K562 (cell line): ENCODE measurements around the gene NMNAT2. TPM values are rescaled to one million over a fixed set of nuclear protein-coding genes. Genes with fewer than 3 reads are reported as not detected.

Source experiments
- ATAC-seq: fragments of 200-7000 bp; cut with Tn5 transposase; 3 replicates; pipeline ENCODE4 v1.9.1; 2020; ENCODE audit warnings: moderate library complexity
- BruUV-seq: library from RNA; stranded (reverse); fragments of 400-500 nt; replicated peaks from 2 replicates; lab custom pipeline; 2021; lab: Mats Ljungman, UMichigan
- CTCF ChIA-PET: fragments of 300-600 bp; formaldehyde crosslinking; extraction: SDS; loops from one replicate; lab custom pipeline; 2021; ENCODE audit warnings: low intra/inter-chr PET ratio; lab: Yijun Ruan, JAX
- POLR2A ChIA-PET: fragments of 300-600, 350-650 bp; sonication (Branson Sonifier 250); formaldehyde crosslinking; extraction: SDS; loops from one replicate; lab custom pipeline; 2021; ENCODE audit warnings: antibody characterized with exemption, inconsistent platforms; lab: Yijun Ruan, JAX
- DNase-seq, 4 experiments: peaks; one replicate each; pipeline versions ENCODE4 v3.0.0 to v3.0.0-alpha.2; 2011 to 2018; ENCODE audit warnings: low spot score in 3 of 4, mixed read lengths in 3 of 4; ENCODE audit errors: extremely low read depth in 1 of 4
- FAIRE-seq: peaks from 2 replicates; lab custom pipeline; 2011; peaks lifted over from hg19 to GRCh38; lab: Jason Lieb, UNC
- H2AFZ ChIP-seq: 2 replicates; pipeline ENCODE4 v1.6.0; 2011; ENCODE audit warnings: low read depth, low read length, control low read depth, inconsistent platforms
- H3K27ac ChIP-seq: fragments of 200-600 bp; 3 replicates; pipeline ENCODE4 v1.8.0; 2011; ENCODE audit warnings: low read depth, mild to moderate bottlenecking, control low read depth, inconsistent platforms, low read length, moderate library complexity, mixed read lengths; ENCODE audit errors: extremely low read depth
- H3K27me3 ChIP-seq, 2 experiments: fragments of 300-600 bp in 1 of 2; 2 replicates in 1 of 2; 3 replicates in 1 of 2; pipeline versions ENCODE4 v1.6.0 to v1.8.0; 2011; ENCODE audit warnings: inconsistent platforms in 2 of 2, low read length in 2 of 2, mild to moderate bottlenecking in 1 of 2, mixed read lengths in 1 of 2, moderate library complexity in 1 of 2; ENCODE audit not compliant: control insufficient read depth in 2 of 2, insufficient read depth in 2 of 2
- H3K36me3 ChIP-seq: fragments of 300-600 bp; 3 replicates; pipeline ENCODE4 v1.8.0; 2011; ENCODE audit warnings: mild to moderate bottlenecking, low read length, inconsistent platforms; ENCODE audit not compliant: control insufficient read depth, insufficient read depth
- H3K4me1 ChIP-seq, 2 experiments: fragments of 200-600 bp in 1 of 2; replicated peaks in 1 of 2; 2 replicates in 1 of 2; 3 replicates in 1 of 2; pipeline versions ENCODE4 v1.5.1 to v1.8.0; 2011; ENCODE audit warnings: inconsistent platforms in 2 of 2, low read length in 2 of 2, mild to moderate bottlenecking in 1 of 2, mixed read lengths in 1 of 2, moderate library complexity in 1 of 2; ENCODE audit not compliant: control insufficient read depth in 2 of 2, insufficient read depth in 2 of 2
- H3K4me2 ChIP-seq: 2 replicates; pipeline ENCODE4 v1.6.1; 2011; ENCODE audit warnings: low read length, control low read depth, inconsistent platforms, mixed read lengths; ENCODE audit not compliant: insufficient read depth
- H3K4me3 ChIP-seq: fragments of 200-600 bp; sonication (generic), shearing (Covaris generic); 2 replicates; pipeline ENCODE4 v1.5.1; 2016; ENCODE audit warnings: control low read depth, inconsistent platforms
- H3K79me2 ChIP-seq: fragments of 200-600 bp; 3 replicates; pipeline ENCODE4 v1.8.0; 2011; ENCODE audit warnings: low read length, inconsistent platforms; ENCODE audit not compliant: control insufficient read depth, insufficient read depth
- H3K9ac ChIP-seq, 2 experiments: 2 replicates each; pipeline versions ENCODE4 v1.6.0 to v1.6.1; 2011; ENCODE audit warnings: low read depth in 2 of 2, low read length in 2 of 2, control low read depth in 1 of 2, inconsistent platforms in 1 of 2, mild to moderate bottlenecking in 1 of 2, mixed read lengths in 1 of 2; ENCODE audit not compliant: insufficient read depth in 1 of 2
- H3K9me1 ChIP-seq: one replicate; pipeline ENCODE4 v1.6.0; 2011; ENCODE audit warnings: inconsistent platforms, mild to moderate bottlenecking, low read length, moderate library complexity; ENCODE audit not compliant: control insufficient read depth, insufficient read depth
- H3K9me3 ChIP-seq: replicated peaks from 2 replicates; pipeline ENCODE4 v1.5.1; 2011; ENCODE audit warnings: low read depth, low read length, inconsistent platforms; ENCODE audit not compliant: control insufficient read depth, insufficient read depth
- H4K20me1 ChIP-seq: replicated peaks from 2 replicates; pipeline ENCODE4 v1.6.1; 2011; ENCODE audit warnings: low read length, inconsistent platforms, mixed read lengths; ENCODE audit not compliant: control insufficient read depth, insufficient read depth
- CREB1 ChIP-seq, 2 experiments: sonication (generic) in 1 of 2; formaldehyde crosslinking in 1 of 2; IDR thresholded peaks; 2 replicates each; pipeline versions ENCODE4 v1.6.1 to v1.8.0; 2012 to 2022; ENCODE audit warnings: inconsistent platforms in 1 of 2, mild to moderate bottlenecking in 1 of 2, missing genetic modification reagents in 1 of 2, moderate library complexity in 1 of 2
- GATAD2B ChIP-seq: fragments of 450-650 bp; IDR thresholded peaks from 2 replicates; pipeline ENCODE4 v1.6.1; 2017; ENCODE audit warnings: mild to moderate bottlenecking, borderline replicate concordance
- HMG20B ChIP-seq: fragments of 250-450 bp; sonication (Bioruptor Pico); IDR thresholded peaks from 2 replicates; pipeline ENCODE4 v1.5.0; 2021; ENCODE audit warnings: mild to moderate bottlenecking
- MEF2A ChIP-seq: IDR thresholded peaks from 2 replicates; pipeline ENCODE4 v1.6.1; 2011; ENCODE audit warnings: low read depth, mild to moderate bottlenecking, low read length, moderate library complexity; ENCODE audit not compliant: control insufficient read depth
- SIN3B ChIP-seq: fragments of 450-650 bp; IDR thresholded peaks from 2 replicates; pipeline ENCODE4 v1.6.1; 2017; ENCODE audit warnings: low read depth, mild to moderate bottlenecking, moderate library complexity
- U2AF2 ChIP-seq: fragments of 200-400 bp; formaldehyde crosslinking; optimal IDR thresholded peaks from 2 replicates; pipeline ENCODE3; 2017; ENCODE audit warnings: low read depth, mild to moderate bottlenecking, low read length
- ZNF57 ChIP-seq: fragments of 450-650 bp; formaldehyde crosslinking; IDR thresholded peaks from 2 replicates; pipeline ENCODE4 v1.4.0; 2020; ENCODE audit warnings: mild to moderate bottlenecking, moderate library complexity
- ZNF79 ChIP-seq: fragments of 250-450 bp; sonication (Bioruptor Pico); IDR thresholded peaks from 2 replicates; pipeline ENCODE4 v1.4.0; 2020; ENCODE audit warnings: low read depth, mild to moderate bottlenecking, moderate library complexity
- WGBS: fragments of 100-300 bp; shearing (Covaris generic); methylation state at CpG from one replicate; pipeline ENCODE4 v1.1.6; 2016; ENCODE audit warnings: low coverage, mixed read lengths; ENCODE audit not compliant: insufficient coverage; ENCODE audit errors: missing lambda C conversion rate; 5-methylcytosine and 5-hydroxymethylcytosine counted together
- in situ Hi-C: fragments of 300-500 bp; cut with MboI; formaldehyde crosslinking; loops from 4 replicates; pipeline ENCODE4 v1.15.0; 2018; ENCODE audit warnings: inconsistent platforms, mixed read lengths
- intact Hi-C: fragments of 100-400 bp; cut with micrococcal nuclease; formaldehyde crosslinking; loops from 2 replicates; pipeline ENCODE4 v1.14.2; 2022
- polyA plus RNA-seq, 8 experiments: library from polyadenylated mRNA; depleted of rRNA in 4 of 8; stranded (reverse) in 5 of 8; unstranded in 3 of 8; fragments of >200 nt; fragmentation: Nextera tagmentation in 2 of 8; fragmentation: Illumina TruSeq in 1 of 8; extraction: Ambion mirVana in 2 of 8; extraction: Trizol in 1 of 8; gene quantifications; 2 replicates each; pipeline versions ENCODE4 v1.2.1 to v1.2.3, GENCODE V29; 2011 to 2014; ENCODE audit warnings: inconsistent platforms in 1 of 8, missing spikeins in 1 of 8
- total RNA-seq, 7 experiments: library from RNA; depleted of rRNA in 6 of 7; stranded (reverse); fragments of >200 nt in 6 of 7; fragmentation: Illumina TruSeq in 2 of 7; extraction: Trizol in 2 of 7; gene quantifications; 2 replicates each; pipeline versions ENCODE4 v1.2.1 to v1.2.3, GENCODE V29; 2011 to 2021; ENCODE audit warnings: low replicate concordance in 1 of 7
- TF ChIP-seq, protein P1 (sequence below): fragments of 250-450 bp; sonication (Bioruptor Pico); IDR thresholded peaks from 2 replicates; pipeline ENCODE4 v1.8.0; 2022; ENCODE audit warnings: moderate library complexity, mild to moderate bottlenecking, inconsistent platforms
- TF ChIP-seq, protein P2 (sequence below): sonication (generic); formaldehyde crosslinking; IDR thresholded peaks from 2 replicates; pipeline ENCODE4 v1.9.0; 2022; ENCODE audit warnings: mild to moderate bottlenecking, missing genetic modification reagents

NMNAT2 gene
- total and polyA plus RNA-seq, 9 of the 15 experiments (the other 6 are each of a cell fraction or from before 2014, with no cell fraction given) = not detected

DNA sequence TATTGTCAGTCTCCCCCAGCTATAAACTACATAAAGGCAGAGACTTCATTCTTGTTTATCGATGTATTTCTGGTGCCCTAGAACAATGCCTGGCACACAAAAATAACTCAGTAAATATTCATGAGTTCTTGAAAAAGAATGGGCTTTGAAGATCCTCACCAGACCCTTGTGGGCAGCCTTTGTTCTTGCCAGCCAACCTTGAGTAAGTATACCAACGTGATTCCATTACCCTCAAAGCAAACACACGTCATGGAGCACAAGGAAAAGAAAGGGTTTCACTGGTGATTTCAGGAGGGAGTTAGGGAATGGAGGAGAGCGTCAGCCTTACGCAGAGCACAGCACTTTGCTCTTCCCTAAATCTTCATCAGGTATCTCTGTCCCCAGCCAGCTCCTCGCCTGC is 29.4 kb downstream of the NMNAT2 start:
- no peak for ATAC-seq
- H3K4me3 ChIP-seq = no peak overlapping the region

More for the DNA sequence above, 29.4 kb downstream of the NMNAT2 start:
- H3K4me2 ChIP-seq = no peak overlapping the region
- no peaks in the 10 kb centered on the region for H4K20me1 ChIP-seq
- intact Hi-C loops (no loop called here), in situ Hi-C loops (no loop called here)
- FAIRE-seq = no peak
- H2AFZ ChIP-seq = no peak overlapping the region
- H3K9me1 ChIP-seq = no peaks in the 10 kb centered on the region
- H3K9me3 ChIP-seq = no peaks in the 10 kb centered on the region
- POLR2A ChIA-PET = interaction anchor here (0.6 kb wide), 1 partner anchor 497 kb away, joined by 3 read pairs; no protein-coding TSS in a partner anchor
- H3K79me2 ChIP-seq = no peaks in the 10 kb centered on the region
- TF ChIP-seq ZNF79 (CRISPR knock-in tag) (no peak), SIN3B (no peak), GATAD2B (no peak), U2AF2 (no peak), HMG20B (no peak), ZNF57 (CRISPR knock-in tag) (no peak), CREB1 (IDR thresholded peaks at IDR 0.05) (no peak), CREB1 (CRISPR knock-in tag; IDR thresholded peaks at IDR 0.05) (no peak), MEF2A (no peak)
- TF ChIP-seq, protein P1, sequence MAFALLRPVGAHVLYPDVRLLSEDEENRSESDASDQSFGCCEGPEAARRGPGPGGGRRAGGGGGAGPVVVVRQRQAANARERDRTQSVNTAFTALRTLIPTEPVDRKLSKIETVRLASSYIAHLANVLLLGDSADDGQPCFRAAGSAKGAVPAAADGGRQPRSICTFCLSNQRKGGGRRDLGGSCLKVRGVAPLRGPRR (CRISPR knock-in tag) = no peak
- TF ChIP-seq, protein P2, sequence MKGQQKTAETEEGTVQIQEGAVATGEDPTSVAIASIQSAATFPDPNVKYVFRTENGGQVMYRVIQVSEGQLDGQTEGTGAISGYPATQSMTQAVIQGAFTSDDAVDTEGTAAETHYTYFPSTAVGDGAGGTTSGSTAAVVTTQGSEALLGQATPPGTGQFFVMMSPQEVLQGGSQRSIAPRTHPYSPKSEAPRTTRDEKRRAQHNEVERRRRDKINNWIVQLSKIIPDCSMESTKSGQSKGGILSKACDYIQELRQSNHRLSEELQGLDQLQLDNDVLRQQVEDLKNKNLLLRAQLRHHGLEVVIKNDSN = no peak
- WGBS = 3% methylated on average over 6 of the region's 6 CpGs
- peaks cover 0 to 3% of the 10 kb centered on the region in 2 experiments; a peak in 2 of 5 replicates for H3K27me3 ChIP-seq
- DNase-seq = no peak
- H3K9ac ChIP-seq = no peak overlapping the region
- no peaks in the 10 kb centered on the region for H3K36me3 ChIP-seq
- CTCF ChIA-PET = no interaction called here
- H3K27ac ChIP-seq = no peak overlapping the region
- no peaks in the 10 kb centered on the region for H3K4me1 ChIP-seq
- BruUV-seq = no TSS peak
